B cell (primary cell): ENCODE results near the gene TSPAN9.

Experiments used
- CTCF ChIP-seq: fragments of 200-600 bp; IDR thresholded peaks from one replicate; pipeline ENCODE4 v1.8.0; 2022; ENCODE audit warnings: antibody characterized with exemption, mild to moderate bottlenecking
- EZH2 ChIP-seq: IDR thresholded peaks from 2 replicates; pipeline ENCODE4 v1.6.1; 2012; ENCODE audit warnings: borderline replicate concordance, low read depth, mild to moderate bottlenecking, moderate library complexity, low read length; ENCODE audit not compliant: insufficient read depth, poor library complexity, severe bottlenecking

- TF ChIP-seq CTCF (no peak), EZH2 (no peak)
Observed at GRCh38 chr12:3145546-3146310, 68.5 kb downstream of the TSPAN9 start.
